IMR-90 (cell line): ENCODE data around the gene PHF14. TPM values are rescaled to one million over a fixed set of nuclear protein-coding genes. Genes with fewer than 3 reads are reported as not detected.

ENCODE experiments used
- ATAC-seq: fragments of 200-7000 bp; cut with Tn5 transposase; 2 replicates; pipeline ENCODE4 v1.9.1; 2020; ENCODE audit warnings: low read depth, mild to moderate bottlenecking, moderate library complexity
- BruUV-seq: library from RNA; stranded (reverse); fragments of 400-500 nt; replicated peaks from 2 replicates; lab custom pipeline; 2021; lab: Mats Ljungman, UMichigan
- CTCF ChIA-PET: fragments of 300-600 bp; formaldehyde crosslinking; extraction: SDS; loops from one replicate; lab custom pipeline; 2021; ENCODE audit warnings: antibody characterized with exemption; lab: Yijun Ruan, JAX
- POLR2A ChIA-PET: fragments of 300-600 bp; sonication (Branson Sonifier 250); formaldehyde crosslinking; loops from one replicate; lab custom pipeline; 2022; ENCODE audit warnings: antibody characterized with exemption; ENCODE audit not compliant: unreplicated experiment; lab: Charles Lee
- DNase-seq: peaks from one replicate; pipeline ENCODE4 v3.0.0; 2013
- H2AFZ ChIP-seq: replicated peaks from 2 replicates; pipeline ENCODE3; 2013; ENCODE audit warnings: low read length, mild to moderate bottlenecking; ENCODE audit not compliant: poor library complexity
- H2AK5ac ChIP-seq: 2 replicates; pipeline ENCODE4 v1.6.1; 2013; ENCODE audit warnings: low read depth, low read length, inconsistent platforms
- H2AK9ac ChIP-seq: replicated peaks from 2 replicates; pipeline ENCODE3; 2013; ENCODE audit warnings: mild to moderate bottlenecking, low read depth, low read length, moderate library complexity; ENCODE audit not compliant: poor library complexity
- H2BK120ac ChIP-seq: 2 replicates; pipeline ENCODE4 v1.6.1; 2013; ENCODE audit warnings: low read depth, low read length, inconsistent platforms
- H2BK15ac ChIP-seq: 3 replicates; pipeline ENCODE4 v1.6.1; 2013; ENCODE audit warnings: low read depth, low read length, inconsistent platforms
- H2BK20ac ChIP-seq: 2 replicates; pipeline ENCODE4 v1.6.1; 2013; ENCODE audit warnings: low read depth, mild to moderate bottlenecking, inconsistent platforms, low read length, moderate library complexity
- H2BK5ac ChIP-seq: 2 replicates; pipeline ENCODE4 v1.6.1; 2013; ENCODE audit warnings: mild to moderate bottlenecking, low read depth, low read length, inconsistent platforms; ENCODE audit not compliant: poor library complexity, severe bottlenecking
- H3K14ac ChIP-seq: replicated peaks from 2 replicates; pipeline ENCODE4 v1.6.1; 2013; ENCODE audit warnings: low read depth, low read length, inconsistent platforms
- H3K18ac ChIP-seq: 2 replicates; pipeline ENCODE4 v1.6.1; 2013; ENCODE audit warnings: low read depth, low read length, control low read depth
- H3K23ac ChIP-seq: 2 replicates; pipeline ENCODE4 v1.6.1; 2013; ENCODE audit warnings: low read depth, low read length, inconsistent platforms
- H3K27ac ChIP-seq: 2 replicates; pipeline ENCODE4 v1.5.1; 2013; ENCODE audit warnings: mild to moderate bottlenecking, control low read depth, low read length; ENCODE audit not compliant: insufficient read depth
- H3K27me3 ChIP-seq: 2 replicates; pipeline ENCODE4 v1.6.1; 2013; ENCODE audit warnings: low read length; ENCODE audit not compliant: control insufficient read depth, insufficient read depth
- H3K36me3 ChIP-seq: 2 replicates; pipeline ENCODE4 v1.6.1; 2013; ENCODE audit warnings: low read length, mixed read lengths; ENCODE audit not compliant: control insufficient read depth, insufficient read depth
- H3K4ac ChIP-seq: 2 replicates; pipeline ENCODE4 v1.6.1; 2013; ENCODE audit warnings: low read depth, low read length, inconsistent platforms
- H3K4me1 ChIP-seq: 2 replicates; pipeline ENCODE4 v1.6.1; 2013; ENCODE audit warnings: low read length, mixed read lengths; ENCODE audit not compliant: control insufficient read depth, insufficient read depth
- H3K4me2 ChIP-seq: 2 replicates; pipeline ENCODE4 v1.6.1; 2013; ENCODE audit warnings: low read depth, mild to moderate bottlenecking, control low read depth, low read length, moderate library complexity
- H3K4me3 ChIP-seq: 2 replicates; pipeline ENCODE4 v1.5.1; 2013; ENCODE audit warnings: low read depth, mild to moderate bottlenecking, control low read depth, low read length, moderate library complexity; ENCODE audit not compliant: insufficient read depth
- H3K56ac ChIP-seq: 2 replicates; pipeline ENCODE4 v1.6.1; 2013; ENCODE audit warnings: low read length, inconsistent platforms; ENCODE audit not compliant: insufficient read depth; ENCODE audit errors: extremely low read depth
- H3K79me1 ChIP-seq, 2 experiments: 2 replicates each; pipeline ENCODE4 v1.6.1; 2013; ENCODE audit warnings: low read length in 2 of 2, inconsistent platforms in 1 of 2, low read depth in 1 of 2
- H3K9ac ChIP-seq: 2 replicates; pipeline ENCODE4 v1.6.1; 2013; ENCODE audit warnings: low read depth, low read length, control low read depth
- H3K9me1 ChIP-seq: 2 replicates; pipeline ENCODE4 v1.6.1; 2013; ENCODE audit warnings: low read length, inconsistent platforms; ENCODE audit not compliant: insufficient read depth
- H3K9me3 ChIP-seq: 2 replicates; pipeline ENCODE4 v1.6.1; 2013; ENCODE audit warnings: low read length; ENCODE audit not compliant: control insufficient read depth, insufficient read depth
- H4K20me1 ChIP-seq: 2 replicates; pipeline ENCODE4 v1.6.1; 2013; ENCODE audit warnings: low read length, inconsistent platforms; ENCODE audit not compliant: insufficient read depth
- H4K5ac ChIP-seq: 2 replicates; pipeline ENCODE4 v1.6.1; 2013; ENCODE audit warnings: mild to moderate bottlenecking, low read depth, low read length, control low read depth
- H4K8ac ChIP-seq, 2 experiments: 2 replicates each; pipeline ENCODE4 v1.6.1; 2013; ENCODE audit warnings: low read depth in 2 of 2, low read length in 2 of 2, control low read depth in 1 of 2, inconsistent platforms in 1 of 2
- H4K91ac ChIP-seq: 2 replicates; pipeline ENCODE4 v1.6.1; 2013; ENCODE audit warnings: low read depth, low read length, inconsistent platforms; ENCODE audit not compliant: insufficient read depth
- ELK1 ChIP-seq: fragments of 150-350 bp; IDR thresholded peaks from 2 replicates; pipeline ENCODE4 v1.6.1; 2016; ENCODE audit warnings: low read depth, mild to moderate bottlenecking, low read length, moderate library complexity, borderline replicate concordance
- FOS ChIP-seq: fragments of 150-350 bp; IDR thresholded peaks from 2 replicates; pipeline ENCODE4 v1.6.1; 2016; ENCODE audit warnings: low read depth, low read length
- MAZ ChIP-seq: IDR thresholded peaks from 2 replicates; pipeline ENCODE4 v1.6.1; 2012; ENCODE audit warnings: low read depth, mild to moderate bottlenecking, low read length, improper control_type of control experiment, moderate library complexity, borderline replicate concordance
- MXI1 ChIP-seq: IDR thresholded peaks from 2 replicates; pipeline ENCODE4 v1.6.1; 2012; ENCODE audit warnings: low read depth, mild to moderate bottlenecking, low read length, moderate library complexity, borderline replicate concordance
- NFE2L2 ChIP-seq: fragments of 150-350 bp; IDR thresholded peaks from 2 replicates; pipeline ENCODE4 v1.6.1; 2016; ENCODE audit warnings: low read depth, mild to moderate bottlenecking, low read length
- RAD21 ChIP-seq: IDR thresholded peaks from 2 replicates; pipeline ENCODE4 v1.6.1; 2012; ENCODE audit warnings: low read length, improper control_type of control experiment
- SMC3 ChIP-seq: fragments of 150-350 bp; IDR thresholded peaks from 2 replicates; pipeline ENCODE4 v1.6.1; 2016; ENCODE audit warnings: low read depth, mild to moderate bottlenecking, antibody characterized with exemption, low read length, moderate library complexity
- WGBS, 2 experiments: methylation state at CpG; one replicate each; pipeline versions ENCODE4 v1.1.5 to v1.1.7; 2013; ENCODE audit warnings: missing lambda C conversion rate in 2 of 2; ENCODE audit not compliant: insufficient read length in 1 of 2; ENCODE audit errors: extremely low coverage in 2 of 2; 5-methylcytosine and 5-hydroxymethylcytosine counted together
- dilution Hi-C: fragments of 300-500 bp; cut with HindIII; formaldehyde crosslinking; loops from one replicate; pipeline ENCODE4 v1.14.3; 2018; ENCODE audit warnings: low sequenced_read_pairs; ENCODE audit not compliant: unreplicated experiment
- in situ Hi-C: fragments of 300-500 bp; cut with MboI; formaldehyde crosslinking; loops from 3 replicates; pipeline ENCODE4 v1.14.3; 2019; ENCODE audit warnings: low sequenced_read_pairs, inconsistent platforms, mixed read lengths
- intact Hi-C: fragments of 100-400 bp; cut with micrococcal nuclease; formaldehyde crosslinking; loops from 2 replicates; pipeline ENCODE4 v1.10.0; 2022
- polyA plus RNA-seq, 3 experiments: library from polyadenylated mRNA; depleted of rRNA; stranded (reverse); fragments of >200 nt; gene quantifications; 2 replicates each; pipeline ENCODE4 v1.2.3, GENCODE V29; 2012; ENCODE audit warnings: low replicate concordance in 1 of 3
- total RNA-seq: library from RNA; depleted of rRNA; stranded (reverse); fragments of >200 nt; gene quantifications from 2 replicates; pipeline ENCODE4 v1.2.3, GENCODE V29; 2012

Gene PHF14
- total and polyA plus RNA-seq, 2 of the 4 experiments (the other 2 are of a cell fraction), result 8.7 to 17.2 TPM

- POLR2A ChIA-PET, result no interaction called here
- no peak for TF ChIP-seq RAD21
- TF ChIP-seq MAZ, result no peak
- no peak for TF ChIP-seq NFE2L2
- TF ChIP-seq FOS, result no peak
- TF ChIP-seq MXI1, result no peak
- TF ChIP-seq SMC3, result no peak
- no peak for TF ChIP-seq ELK1
Observed at GRCh38 chr7:10930551-10930950, 43.1 kb upstream of the PHF14 start.

More at GRCh38 chr7:10930551-10930950, 43.1 kb upstream of the PHF14 start:
- Histone ChIP-seq H3K9ac (no peak overlapping the region), H2BK120ac (no peak overlapping the region), H3K9me3 (no peaks in the 10 kb centered on the region), H3K27ac (no peak overlapping the region), H3K9me1 (no peaks in the 10 kb centered on the region), H4K8ac (no peak overlapping the region), H3K27me3 (no peaks in the 10 kb centered on the region), H3K56ac (no peak overlapping the region), H2AK9ac (no peak overlapping the region), H2AFZ (no peak overlapping the region), H4K20me1 (no peaks in the 10 kb centered on the region), H2BK5ac (no peak overlapping the region), H2AK5ac (no peak overlapping the region), H3K18ac (no peak overlapping the region), H3K36me3 (peaks cover 10% of the 10 kb centered on the region), H3K79me1 (peaks cover 6% of the 10 kb centered on the region in 2 experiments; a peak in 3 of 4 replicates), H3K14ac (no peak overlapping the region), H4K5ac (no peak overlapping the region), H3K4ac (no peak overlapping the region), H3K4me3 (no peak overlapping the region), H3K4me1 (peaks cover 5% of the 10 kb centered on the region), H3K23ac (no peak overlapping the region), H2BK20ac (no peak overlapping the region), H2BK15ac (no peak overlapping the region), H3K4me2 (no peak overlapping the region), H4K91ac (no peak overlapping the region)
- CTCF ChIA-PET, result no interaction called here
- BruUV-seq, result no TSS peak
- no peak for DNase-seq
- WGBS, 2 experiments, result no CpG with 5 or more reads among the region's 3 CpGs
- intact Hi-C loops, result no loop called here
- in situ Hi-C loops, result no loop called here
- dilution Hi-C loops, result no loop called here
- ATAC-seq, result no peak
